ENCODE data around the gene PIAS1.

Gene PIAS1

GRCh38 chr15:68057758-68058157 lies 3.6 kb downstream of the PIAS1 start:
- TF ChIP-seq YY1 (IDR thresholded peaks at IDR 0.05; ENCODE audit: low read depth) (no peak), EP300 (IDR thresholded peaks at IDR 0.05; ENCODE audit: borderline replicate concordance) (no peak), TEAD4 (IDR thresholded peaks at IDR 0.05) (no peak), FOXM1 (IDR thresholded peaks at IDR 0.05; ENCODE audit: borderline replicate concordance, low read depth) (no peak), TAF1 (IDR thresholded peaks at IDR 0.05; ENCODE audit: low read depth) (no peak), CREB1 (IDR thresholded peaks at IDR 0.05; ENCODE audit: low read depth) (no peak), TCF12 (IDR thresholded peaks at IDR 0.05; ENCODE audit: low read depth) (no peak), NFIC (IDR thresholded peaks at IDR 0.05) (no peak), REST (IDR thresholded peaks at IDR 0.05; ENCODE audit: low read depth) (no peak), ZBTB7A (IDR thresholded peaks at IDR 0.05; ENCODE audit: low read depth) (no peak), USF1 (IDR thresholded peaks at IDR 0.05) (no peak), MAX (IDR thresholded peaks at IDR 0.05) (no peak), CEBPB (IDR thresholded peaks at IDR 0.05) (no peak), EGR1 (IDR thresholded peaks at IDR 0.05) (no peak), RAD21 (IDR thresholded peaks at IDR 0.05; ENCODE audit: low read depth) (no peak)

- TF ChIP-seq REST (IDR thresholded peaks at IDR 0.05; ENCODE audit: low read depth) (no peak), FOXM1 (IDR thresholded peaks at IDR 0.05; ENCODE audit: borderline replicate concordance, low read depth) (no peak), EP300 (IDR thresholded peaks at IDR 0.05; ENCODE audit: borderline replicate concordance) (no peak), EGR1 (IDR thresholded peaks at IDR 0.05) (no peak), MAX (IDR thresholded peaks at IDR 0.05) (no peak), TEAD4 (IDR thresholded peaks at IDR 0.05) (no peak), TAF1 (IDR thresholded peaks at IDR 0.05; ENCODE audit: low read depth) (no peak), ZBTB7A (IDR thresholded peaks at IDR 0.05; ENCODE audit: low read depth) (no peak)
Observed at GRCh38 chr15:68059630-68060029, 5.5 kb downstream of the PIAS1 start.

- TF ChIP-seq RAD21 (IDR thresholded peaks at IDR 0.05; ENCODE audit: low read depth) (no peak), CEBPB (IDR thresholded peaks at IDR 0.05) (no peak), REST (IDR thresholded peaks at IDR 0.05; ENCODE audit: low read depth) (no peak), YY1 (IDR thresholded peaks at IDR 0.05; ENCODE audit: low read depth) (no peak), MAX (IDR thresholded peaks at IDR 0.05) (no peak), USF1 (IDR thresholded peaks at IDR 0.05) (no peak), NFIC (IDR thresholded peaks at IDR 0.05) (no peak), EGR1 (IDR thresholded peaks at IDR 0.05) (no peak), TEAD4 (IDR thresholded peaks at IDR 0.05) (no peak), EP300 (IDR thresholded peaks at IDR 0.05; ENCODE audit: borderline replicate concordance) (no peak), CREB1 (IDR thresholded peaks at IDR 0.05; ENCODE audit: low read depth) (no peak), TAF1 (IDR thresholded peaks at IDR 0.05; ENCODE audit: low read depth) (no peak), FOXM1 (IDR thresholded peaks at IDR 0.05; ENCODE audit: borderline replicate concordance, low read depth) (no peak), TCF12 (IDR thresholded peaks at IDR 0.05; ENCODE audit: low read depth) (no peak), ZBTB7A (IDR thresholded peaks at IDR 0.05; ENCODE audit: low read depth) (no peak)
Observed at GRCh38 chr15:68061171-68061570, 7.1 kb downstream of the PIAS1 start.

GRCh38 chr15:68061602-68062001 lies 7.5 kb downstream of the PIAS1 start:
- TF ChIP-seq YY1 (IDR thresholded peaks at IDR 0.05; ENCODE audit: low read depth) (no peak), USF1 (IDR thresholded peaks at IDR 0.05) (no peak), CEBPB (IDR thresholded peaks at IDR 0.05) (no peak), TEAD4 (IDR thresholded peaks at IDR 0.05) (no peak), TAF1 (IDR thresholded peaks at IDR 0.05; ENCODE audit: low read depth) (no peak), TCF12 (IDR thresholded peaks at IDR 0.05; ENCODE audit: low read depth) (no peak), ZBTB7A (IDR thresholded peaks at IDR 0.05; ENCODE audit: low read depth) (no peak)
